IMR-90 (cell line): Measurements from ENCODE around the gene AGTR1. TPM values are rescaled to one million over a fixed set of nuclear protein-coding genes. Genes with fewer than 3 reads are reported as not detected.

Source experiments
- ATAC-seq: fragments of 200-7000 bp; cut with Tn5 transposase; 2 replicates; pipeline ENCODE4 v1.9.1; 2020; ENCODE audit warnings: low read depth, mild to moderate bottlenecking, moderate library complexity
- BruUV-seq: library from RNA; stranded (reverse); fragments of 400-500 nt; replicated peaks from 2 replicates; lab custom pipeline; 2021; lab: Mats Ljungman, UMichigan
- CTCF ChIA-PET: fragments of 300-600 bp; formaldehyde crosslinking; extraction: SDS; loops from one replicate; lab custom pipeline; 2021; ENCODE audit warnings: antibody characterized with exemption; lab: Yijun Ruan, JAX
- POLR2A ChIA-PET: fragments of 300-600 bp; sonication (Branson Sonifier 250); formaldehyde crosslinking; loops from one replicate; lab custom pipeline; 2022; ENCODE audit warnings: antibody characterized with exemption; ENCODE audit not compliant: unreplicated experiment; lab: Charles Lee
- DNase-seq: peaks from one replicate; pipeline ENCODE4 v3.0.0; 2013
- H2AFZ ChIP-seq: replicated peaks from 2 replicates; pipeline ENCODE3; 2013; ENCODE audit warnings: low read length, mild to moderate bottlenecking; ENCODE audit not compliant: poor library complexity
- H2AK5ac ChIP-seq: 2 replicates; pipeline ENCODE4 v1.6.1; 2013; ENCODE audit warnings: low read depth, low read length, inconsistent platforms
- H2AK9ac ChIP-seq: replicated peaks from 2 replicates; pipeline ENCODE3; 2013; ENCODE audit warnings: mild to moderate bottlenecking, low read depth, low read length, moderate library complexity; ENCODE audit not compliant: poor library complexity
- H2BK120ac ChIP-seq: 2 replicates; pipeline ENCODE4 v1.6.1; 2013; ENCODE audit warnings: low read depth, low read length, inconsistent platforms
- H2BK15ac ChIP-seq: 3 replicates; pipeline ENCODE4 v1.6.1; 2013; ENCODE audit warnings: low read depth, low read length, inconsistent platforms
- H2BK20ac ChIP-seq: 2 replicates; pipeline ENCODE4 v1.6.1; 2013; ENCODE audit warnings: low read depth, mild to moderate bottlenecking, inconsistent platforms, low read length, moderate library complexity
- H2BK5ac ChIP-seq: 2 replicates; pipeline ENCODE4 v1.6.1; 2013; ENCODE audit warnings: mild to moderate bottlenecking, low read depth, low read length, inconsistent platforms; ENCODE audit not compliant: poor library complexity, severe bottlenecking
- H3K14ac ChIP-seq: replicated peaks from 2 replicates; pipeline ENCODE4 v1.6.1; 2013; ENCODE audit warnings: low read depth, low read length, inconsistent platforms
- H3K18ac ChIP-seq: 2 replicates; pipeline ENCODE4 v1.6.1; 2013; ENCODE audit warnings: low read depth, low read length, control low read depth
- H3K23ac ChIP-seq: 2 replicates; pipeline ENCODE4 v1.6.1; 2013; ENCODE audit warnings: low read depth, low read length, inconsistent platforms
- H3K27ac ChIP-seq: 2 replicates; pipeline ENCODE4 v1.5.1; 2013; ENCODE audit warnings: mild to moderate bottlenecking, control low read depth, low read length; ENCODE audit not compliant: insufficient read depth
- H3K27me3 ChIP-seq: 2 replicates; pipeline ENCODE4 v1.6.1; 2013; ENCODE audit warnings: low read length; ENCODE audit not compliant: control insufficient read depth, insufficient read depth
- H3K36me3 ChIP-seq: 2 replicates; pipeline ENCODE4 v1.6.1; 2013; ENCODE audit warnings: low read length, mixed read lengths; ENCODE audit not compliant: control insufficient read depth, insufficient read depth
- H3K4ac ChIP-seq: 2 replicates; pipeline ENCODE4 v1.6.1; 2013; ENCODE audit warnings: low read depth, low read length, inconsistent platforms
- H3K4me1 ChIP-seq: 2 replicates; pipeline ENCODE4 v1.6.1; 2013; ENCODE audit warnings: low read length, mixed read lengths; ENCODE audit not compliant: control insufficient read depth, insufficient read depth
- H3K4me2 ChIP-seq: 2 replicates; pipeline ENCODE4 v1.6.1; 2013; ENCODE audit warnings: low read depth, mild to moderate bottlenecking, control low read depth, low read length, moderate library complexity
- H3K4me3 ChIP-seq: 2 replicates; pipeline ENCODE4 v1.5.1; 2013; ENCODE audit warnings: low read depth, mild to moderate bottlenecking, control low read depth, low read length, moderate library complexity; ENCODE audit not compliant: insufficient read depth
- H3K56ac ChIP-seq: 2 replicates; pipeline ENCODE4 v1.6.1; 2013; ENCODE audit warnings: low read length, inconsistent platforms; ENCODE audit not compliant: insufficient read depth; ENCODE audit errors: extremely low read depth
- H3K79me1 ChIP-seq, 2 experiments: 2 replicates each; pipeline ENCODE4 v1.6.1; 2013; ENCODE audit warnings: low read length in 2 of 2, inconsistent platforms in 1 of 2, low read depth in 1 of 2
- H3K9ac ChIP-seq: 2 replicates; pipeline ENCODE4 v1.6.1; 2013; ENCODE audit warnings: low read depth, low read length, control low read depth
- H3K9me1 ChIP-seq: 2 replicates; pipeline ENCODE4 v1.6.1; 2013; ENCODE audit warnings: low read length, inconsistent platforms; ENCODE audit not compliant: insufficient read depth
- H3K9me3 ChIP-seq: 2 replicates; pipeline ENCODE4 v1.6.1; 2013; ENCODE audit warnings: low read length; ENCODE audit not compliant: control insufficient read depth, insufficient read depth
- H4K20me1 ChIP-seq: 2 replicates; pipeline ENCODE4 v1.6.1; 2013; ENCODE audit warnings: low read length, inconsistent platforms; ENCODE audit not compliant: insufficient read depth
- H4K5ac ChIP-seq: 2 replicates; pipeline ENCODE4 v1.6.1; 2013; ENCODE audit warnings: mild to moderate bottlenecking, low read depth, low read length, control low read depth
- H4K8ac ChIP-seq, 2 experiments: 2 replicates each; pipeline ENCODE4 v1.6.1; 2013; ENCODE audit warnings: low read depth in 2 of 2, low read length in 2 of 2, control low read depth in 1 of 2, inconsistent platforms in 1 of 2
- H4K91ac ChIP-seq: 2 replicates; pipeline ENCODE4 v1.6.1; 2013; ENCODE audit warnings: low read depth, low read length, inconsistent platforms; ENCODE audit not compliant: insufficient read depth
- BHLHE40 ChIP-seq: fragments of 150-350 bp; IDR thresholded peaks from 2 replicates; pipeline ENCODE4 v1.6.1; 2016; ENCODE audit warnings: mild to moderate bottlenecking, low read depth, low read length
- CHD1 ChIP-seq: IDR thresholded peaks from 2 replicates; pipeline ENCODE4 v1.6.1; 2012; ENCODE audit warnings: low read depth, low read length, improper control_type of control experiment
- CTCF ChIP-seq: conservative IDR thresholded peaks from 2 replicates; pipeline ENCODE4 v1.5.1; 2012; ENCODE audit warnings: mild to moderate bottlenecking, low read depth, low read length, improper control_type of control experiment
- FOS ChIP-seq: fragments of 150-350 bp; IDR thresholded peaks from 2 replicates; pipeline ENCODE4 v1.6.1; 2016; ENCODE audit warnings: low read depth, low read length
- MAFK ChIP-seq: IDR thresholded peaks from 2 replicates; pipeline ENCODE4 v1.6.1; 2012; ENCODE audit warnings: low read depth, low read length, improper control_type of control experiment
- MAZ ChIP-seq: IDR thresholded peaks from 2 replicates; pipeline ENCODE4 v1.6.1; 2012; ENCODE audit warnings: low read depth, mild to moderate bottlenecking, low read length, improper control_type of control experiment, moderate library complexity, borderline replicate concordance
- POLR2A ChIP-seq: IDR thresholded peaks from 2 replicates; pipeline ENCODE4 v1.6.1; 2012; ENCODE audit warnings: mild to moderate bottlenecking, low read depth, low read length
- RCOR1 ChIP-seq: IDR thresholded peaks from 2 replicates; pipeline ENCODE4 v1.6.1; 2012; ENCODE audit warnings: mild to moderate bottlenecking, low read length, improper control_type of control experiment; ENCODE audit not compliant: insufficient replicate concordance
- RFX5 ChIP-seq: IDR thresholded peaks from 2 replicates; pipeline ENCODE4 v1.8.0; 2012; ENCODE audit warnings: low read depth, mild to moderate bottlenecking, low read length, moderate library complexity
- SMC3 ChIP-seq: fragments of 150-350 bp; IDR thresholded peaks from 2 replicates; pipeline ENCODE4 v1.6.1; 2016; ENCODE audit warnings: low read depth, mild to moderate bottlenecking, antibody characterized with exemption, low read length, moderate library complexity
- WGBS, 2 experiments: methylation state at CpG; one replicate each; pipeline versions ENCODE4 v1.1.5 to v1.1.7; 2013; ENCODE audit warnings: missing lambda C conversion rate in 2 of 2; ENCODE audit not compliant: insufficient read length in 1 of 2; ENCODE audit errors: extremely low coverage in 2 of 2; 5-methylcytosine and 5-hydroxymethylcytosine counted together
- dilution Hi-C: fragments of 300-500 bp; cut with HindIII; formaldehyde crosslinking; loops from one replicate; pipeline ENCODE4 v1.14.3; 2018; ENCODE audit warnings: low sequenced_read_pairs; ENCODE audit not compliant: unreplicated experiment
- in situ Hi-C: fragments of 300-500 bp; cut with MboI; formaldehyde crosslinking; loops from 3 replicates; pipeline ENCODE4 v1.14.3; 2019; ENCODE audit warnings: low sequenced_read_pairs, inconsistent platforms, mixed read lengths
- intact Hi-C: fragments of 100-400 bp; cut with micrococcal nuclease; formaldehyde crosslinking; loops from 2 replicates; pipeline ENCODE4 v1.10.0; 2022
- polyA plus RNA-seq, 3 experiments: library from polyadenylated mRNA; depleted of rRNA; stranded (reverse); fragments of >200 nt; gene quantifications; 2 replicates each; pipeline ENCODE4 v1.2.3, GENCODE V29; 2012; ENCODE audit warnings: low replicate concordance in 1 of 3
- total RNA-seq: library from RNA; depleted of rRNA; stranded (reverse); fragments of >200 nt; gene quantifications from 2 replicates; pipeline ENCODE4 v1.2.3, GENCODE V29; 2012
- TF ChIP-seq, protein P1 (sequence below): fragments of 150-350 bp; IDR thresholded peaks from 2 replicates; pipeline ENCODE4 v1.6.1; 2016; ENCODE audit warnings: low read depth, mild to moderate bottlenecking, low read length, moderate library complexity, borderline replicate concordance

The AGTR1 gene
- total and polyA plus RNA-seq, 2 of the 4 experiments (the other 2 are of a cell fraction) = 2.2 to 2.7 TPM

DNA sequence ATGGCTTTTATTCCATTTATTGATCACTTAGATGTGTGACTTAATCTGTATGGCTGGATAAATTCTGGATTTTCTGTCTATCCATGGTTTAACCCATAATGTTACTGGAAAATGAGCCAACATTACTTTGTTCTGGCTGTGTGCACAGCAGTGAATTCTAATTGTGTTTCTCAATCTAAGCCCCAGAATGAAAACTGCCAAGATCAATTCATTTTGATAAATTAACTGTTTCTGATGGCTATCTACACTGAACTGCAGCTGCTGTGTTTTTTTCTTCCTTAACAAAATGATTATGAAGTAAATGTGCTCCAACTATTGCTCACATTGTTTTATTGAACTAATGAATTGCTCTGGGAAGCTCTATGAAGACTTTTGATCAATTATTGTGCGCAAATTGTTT is 94.2 kb downstream of the AGTR1 start:
- no peaks in the 10 kb centered on the region for H4K20me1 ChIP-seq
- H3K79me1 ChIP-seq = no peaks in the 10 kb centered on the region
- H4K8ac ChIP-seq = no peak overlapping the region
- H3K9me1 ChIP-seq = no peaks in the 10 kb centered on the region
- H2BK15ac ChIP-seq = no peak overlapping the region
- dilution Hi-C loops = no loop called here
- intact Hi-C loops = no loop called here
- no peak overlapping the region for H3K56ac ChIP-seq
- H2BK20ac ChIP-seq = no peak overlapping the region
- peaks cover 3% of the 10 kb centered on the region; the same call in 1 of the 2 replicates for H3K27me3 ChIP-seq
- H3K36me3 ChIP-seq = no peaks in the 10 kb centered on the region
- WGBS, 2 experiments = no CpG with 5 or more reads among the region's 1 CpG
- BruUV-seq = no TSS peak
- POLR2A ChIA-PET = no interaction called here
- H3K4me3 ChIP-seq = no peak overlapping the region
- no peak overlapping the region for H3K4me2 ChIP-seq
- no peak overlapping the region for H3K27ac ChIP-seq
- no peak overlapping the region for H2AK9ac ChIP-seq
- H2BK120ac ChIP-seq = no peak overlapping the region
- H2AK5ac ChIP-seq = no peak overlapping the region
- TF ChIP-seq SMC3 (no peak), POLR2A (no peak), RCOR1 (no peak), CTCF (no peak), BHLHE40 (no peak), MAZ (no peak), MAFK (no peak), RFX5 (no peak), CHD1 (no peak), FOS (no peak)
- TF ChIP-seq, protein P1, sequence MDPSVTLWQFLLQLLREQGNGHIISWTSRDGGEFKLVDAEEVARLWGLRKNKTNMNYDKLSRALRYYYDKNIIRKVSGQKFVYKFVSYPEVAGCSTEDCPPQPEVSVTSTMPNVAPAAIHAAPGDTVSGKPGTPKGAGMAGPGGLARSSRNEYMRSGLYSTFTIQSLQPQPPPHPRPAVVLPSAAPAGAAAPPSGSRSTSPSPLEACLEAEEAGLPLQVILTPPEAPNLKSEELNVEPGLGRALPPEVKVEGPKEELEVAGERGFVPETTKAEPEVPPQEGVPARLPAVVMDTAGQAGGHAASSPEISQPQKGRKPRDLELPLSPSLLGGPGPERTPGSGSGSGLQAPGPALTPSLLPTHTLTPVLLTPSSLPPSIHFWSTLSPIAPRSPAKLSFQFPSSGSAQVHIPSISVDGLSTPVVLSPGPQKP = no peak
- no peak overlapping the region for H4K5ac ChIP-seq
- no peak overlapping the region for H3K14ac ChIP-seq
- in situ Hi-C loops = no loop called here
- CTCF ChIA-PET = no interaction called here
- no peak overlapping the region for H4K91ac ChIP-seq
- H3K18ac ChIP-seq = no peak overlapping the region
- H3K9ac ChIP-seq = no peak overlapping the region
- no peak for DNase-seq
- no peaks in the 10 kb centered on the region for H3K4me1 ChIP-seq
- no peak overlapping the region for H2BK5ac ChIP-seq
- H2AFZ ChIP-seq = no peak overlapping the region
- H3K23ac ChIP-seq = no peak overlapping the region
- no peaks in the 10 kb centered on the region for H3K9me3 ChIP-seq
- ATAC-seq = no peak
- no peak overlapping the region for H3K4ac ChIP-seq
